IMR-90 (cell line): ENCODE results near the gene KCNC2.

Experiments used
- BHLHE40 ChIP-seq: fragments of 150-350 bp; IDR thresholded peaks from 2 replicates; pipeline ENCODE4 v1.6.1; 2016; ENCODE audit warnings: mild to moderate bottlenecking, low read depth, low read length
- CTCF ChIP-seq: conservative IDR thresholded peaks from 2 replicates; pipeline ENCODE4 v1.5.1; 2012; ENCODE audit warnings: mild to moderate bottlenecking, low read depth, low read length, improper control_type of control experiment
- POLR2A ChIP-seq: IDR thresholded peaks from 2 replicates; pipeline ENCODE4 v1.6.1; 2012; ENCODE audit warnings: mild to moderate bottlenecking, low read depth, low read length

GRCh38 chr12:75011120-75011519 is 198.5 kb downstream of the KCNC2 start:
- no peak for TF ChIP-seq CTCF
- TF ChIP-seq POLR2A: no peak
- no peak for TF ChIP-seq BHLHE40
